ACHN (cell line): ENCODE results near the gene GRIP1.
"Not testable (repeated sequence)": the region's sequence is repeated elsewhere in the genome, so short reads cannot be mapped to it uniquely, and the experiment has no call there.

Source experiments
- DNase-seq: peaks from one replicate; pipeline ENCODE4 v3.0.0-alpha.2; 2015
- in situ Hi-C: cut with HindIII; loops from 2 replicates; pipeline ENCODE4 v1.10.0; 2017; ENCODE audit warnings: low sequenced_read_pairs, low pct_ligation_motif_present, low pct_unique_long_range_greater_than_20kb

GRIP1 gene

GRCh38 chr12:66331814-66332213, 347.1 kb downstream of the GRIP1 start:
- in situ Hi-C loops: no loop called here
- no peak for DNase-seq

- no peak for DNase-seq
- in situ Hi-C loops: no loop called here
These were observed 347.9 kb downstream of the GRIP1 start for GRCh38 chr12:66331016-66331415.

- DNase-seq: no peak
- in situ Hi-C loops: no loop called here
These were observed 348.9 kb downstream of the GRIP1 start for GRCh38 chr12:66329941-66330340.

- DNase-seq: no peak
- in situ Hi-C loops: no loop called here
These were observed 355.9 kb downstream of the GRIP1 start for GRCh38 chr12:66323017-66323416.

- no peak for DNase-seq
- in situ Hi-C loops: no loop called here
These were observed 357.4 kb downstream of the GRIP1 start for GRCh38 chr12:66321435-66321834.

GRCh38 chr12:66320996-66321395, 357.9 kb downstream of the GRIP1 start:
- in situ Hi-C loops: no loop called here
- DNase-seq: no peak

- no peak for DNase-seq
- in situ Hi-C loops: no loop called here
These were observed 359.5 kb downstream of the GRIP1 start for GRCh38 chr12:66319266-66319954.

- in situ Hi-C loops: no loop called here
- no peak for DNase-seq
These were observed 364.6 kb downstream of the GRIP1 start for GRCh38 chr12:66314278-66314677.

- in situ Hi-C loops: no loop called here
- DNase-seq: no peak
These were observed 366.7 kb downstream of the GRIP1 start for GRCh38 chr12:66312189-66312588.

GRCh38 chr12:66309606-66310005, 369.3 kb downstream of the GRIP1 start:
- in situ Hi-C loops: no loop called here
- DNase-seq: no peak

GRCh38 chr12:66304296-66304900, 374.5 kb downstream of the GRIP1 start:
- DNase-seq: no peak

GRCh38 chr12:66303316-66303804, 375.5 kb downstream of the GRIP1 start:
- DNase-seq, in situ Hi-C loops: not testable (repeated sequence)

More at GRCh38 chr12:66304296-66304900, 374.5 kb downstream of the GRIP1 start:
- in situ Hi-C loops: no loop called here

GRCh38 chr12:66302827-66303169, 376.1 kb downstream of the GRIP1 start:
- in situ Hi-C loops: no loop called here
- DNase-seq: no peak

GRCh38 chr12:66301944-66302826, 376.7 kb downstream of the GRIP1 start, which contains the start of gene HELB:
Gene HELB, plus strand, starts transcription at chr12:66302493. Its CDS starts 111 bp downstream, at chr12:66302604.
- DNase-seq: peak; percentile 100
- in situ Hi-C loops: no loop called here

GRCh38 chr12:66297923-66298322, 381.0 kb downstream of the GRIP1 start:
- in situ Hi-C loops: no loop called here
- no peak for DNase-seq
